Measurements from ENCODE around the gene TSPAN12.

The TSPAN12 gene

DNA sequence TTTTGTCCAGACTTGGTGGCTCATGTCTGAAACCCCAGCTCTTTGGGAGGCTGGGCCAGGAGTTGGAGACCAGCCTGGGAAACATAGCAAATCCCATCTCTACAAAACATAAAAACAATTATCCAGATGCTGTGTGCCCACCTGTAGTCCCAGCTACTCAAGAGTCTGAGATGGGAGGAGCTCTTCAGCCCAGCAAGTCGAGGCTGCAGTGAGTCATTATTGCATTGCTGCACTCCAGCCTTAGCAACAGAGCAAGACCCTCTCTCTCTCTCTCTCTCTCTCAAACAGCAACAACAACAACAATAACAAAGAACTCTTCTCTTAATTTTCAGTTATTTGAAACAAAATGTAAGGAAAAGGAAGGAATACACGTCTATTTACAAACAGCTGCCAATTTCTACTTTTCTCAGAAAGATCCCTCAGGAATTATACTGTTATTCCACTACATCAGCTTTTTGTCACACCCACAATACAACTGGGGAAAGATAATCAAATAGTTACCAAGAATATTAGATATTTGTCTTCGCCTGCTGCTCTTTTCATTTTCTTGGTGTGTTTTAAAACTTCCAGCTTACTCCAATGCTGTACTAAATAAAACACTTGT, 5.1 kb upstream of the TSPAN12 start:
- Mint-ChIP-seq H3K27ac (no peak overlapping the region), H3K4me3 (no peak overlapping the region), H3K4me1 (ENCODE audit: low read depth) (no peaks in the 10 kb centered on the region), H3K36me3 (no peaks in the 10 kb centered on the region), H3K9me3 (ENCODE audit: low read depth) (no peaks in the 10 kb centered on the region), H3K27me3 (peaks cover 46% of the 10 kb centered on the region)

DNA sequence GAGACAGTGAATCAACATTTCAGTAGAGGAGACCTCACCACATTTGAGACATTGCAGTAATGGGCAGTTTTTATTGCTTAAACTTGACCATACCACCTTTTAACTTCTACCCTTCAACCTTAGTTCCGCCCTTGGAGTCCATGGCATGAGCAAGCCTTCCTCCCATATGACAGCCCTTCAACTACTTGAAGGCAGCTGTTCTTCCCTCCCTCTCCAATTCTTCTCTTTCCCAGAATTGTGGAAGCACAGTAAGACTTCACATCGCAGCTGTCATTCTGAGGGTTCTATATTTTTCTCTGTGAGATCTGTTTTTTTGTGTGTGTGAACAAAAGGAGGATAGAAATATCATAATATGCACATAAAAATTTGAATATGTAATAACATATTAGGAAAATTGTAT, 2.2 kb upstream of the TSPAN12 start:
- no peak overlapping the region for H3K27ac Mint-ChIP-seq
- H3K4me1 Mint-ChIP-seq (ENCODE audit: low read depth) = peaks cover 9% of the 10 kb centered on the region
- no peaks in the 10 kb centered on the region for H3K36me3 Mint-ChIP-seq
- peaks cover 49% of the 10 kb centered on the region for H3K27me3 Mint-ChIP-seq
- H3K9me3 Mint-ChIP-seq (ENCODE audit: low read depth) = no peaks in the 10 kb centered on the region
- H3K4me3 Mint-ChIP-seq = no peak overlapping the region

DNA sequence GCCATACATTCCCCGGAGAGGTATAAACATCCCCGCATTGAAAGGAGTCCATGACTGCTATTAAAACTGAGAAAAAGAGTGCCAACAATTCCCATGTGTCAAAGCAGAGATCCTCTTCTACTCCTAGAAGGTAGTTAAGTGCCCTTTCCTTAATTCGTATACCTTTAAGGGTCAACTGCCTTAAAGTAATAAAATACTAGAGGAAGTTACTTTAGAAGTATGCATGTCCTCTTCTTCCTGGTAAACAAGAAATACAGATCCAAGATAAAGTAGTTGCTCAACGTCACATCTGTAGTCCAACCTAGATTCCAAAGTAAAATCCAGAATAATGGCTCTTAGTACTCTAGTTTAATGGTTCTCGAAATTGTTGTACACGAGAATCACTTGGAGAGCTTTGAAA, 1.5 kb upstream of the TSPAN12 start:
- Mint-ChIP-seq H3K4me3 (no peak overlapping the region), H3K36me3 (no peaks in the 10 kb centered on the region), H3K27ac (no peak overlapping the region), H3K4me1 (ENCODE audit: low read depth) (peaks cover 9% of the 10 kb centered on the region), H3K27me3 (peaks cover 53% of the 10 kb centered on the region), H3K9me3 (ENCODE audit: low read depth) (no peaks in the 10 kb centered on the region)

DNA sequence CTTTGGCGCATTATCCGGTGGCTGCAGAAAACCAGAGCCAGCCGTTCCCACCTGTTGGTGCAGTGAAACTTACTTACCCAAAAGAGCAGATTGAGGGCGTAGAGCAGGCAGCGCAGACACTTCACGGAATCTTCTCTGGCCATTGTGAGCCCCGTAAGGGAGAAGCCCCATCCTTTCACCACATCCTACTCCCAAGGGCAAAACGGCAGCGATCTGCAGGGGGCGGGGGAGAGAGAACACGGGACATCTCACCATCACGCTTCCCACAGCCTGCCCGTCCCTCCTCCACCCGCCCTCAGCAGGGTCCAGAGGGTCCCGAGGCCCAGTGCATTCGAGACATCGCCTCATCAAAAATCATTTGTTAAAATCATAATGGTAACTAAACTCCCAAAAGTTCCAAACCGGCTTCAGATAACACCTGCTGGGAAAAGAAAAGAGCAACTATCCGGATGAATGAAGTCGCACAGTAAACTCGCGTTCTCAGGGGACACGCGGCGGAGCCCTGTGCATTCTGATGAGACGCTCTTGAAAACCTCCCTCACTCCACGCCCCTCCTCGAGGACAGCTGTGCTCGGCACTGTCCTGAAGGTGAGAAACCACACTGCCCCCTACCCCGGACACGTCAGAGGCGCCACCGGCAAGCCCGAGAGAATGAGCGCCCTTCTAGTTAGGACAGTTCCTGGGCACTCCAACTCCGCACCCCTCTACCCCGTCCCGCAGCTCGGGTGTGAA, 1.2 kb downstream of the TSPAN12 start:
- Mint-ChIP-seq H3K9me3 (ENCODE audit: low read depth) (no peaks in the 10 kb centered on the region), H3K4me1 (ENCODE audit: low read depth) (peaks cover 9% of the 10 kb centered on the region), H3K4me3 (peak overlapping the region; percentile 89), H3K27me3 (peaks cover 50% of the 10 kb centered on the region), H3K36me3 (no peaks in the 10 kb centered on the region), H3K27ac (no peak overlapping the region)

DNA sequence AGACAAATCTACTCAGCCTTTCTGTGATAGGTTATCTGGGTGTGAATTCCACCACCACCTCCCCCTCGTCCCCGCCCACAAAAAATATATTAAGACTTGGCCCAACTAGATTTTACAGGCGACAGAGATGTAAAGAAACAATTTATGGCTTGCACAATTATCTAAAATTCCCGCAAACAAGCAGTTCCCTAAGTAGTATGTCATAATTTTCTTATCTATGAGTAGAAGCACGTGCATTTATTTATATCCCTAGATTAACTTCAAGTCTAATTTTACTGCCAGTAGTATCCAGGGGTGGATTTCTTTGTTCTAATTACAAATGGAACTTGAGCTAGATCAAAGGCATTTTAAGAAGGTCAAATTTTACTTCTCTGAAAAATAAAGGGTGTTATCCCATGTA, 1.7 kb downstream of the TSPAN12 start:
- Mint-ChIP-seq H3K36me3 (no peaks in the 10 kb centered on the region), H3K27me3 (peaks cover 48% of the 10 kb centered on the region), H3K9me3 (ENCODE audit: low read depth) (no peaks in the 10 kb centered on the region), H3K27ac (no peak overlapping the region), H3K4me3 (peak overlapping the region; percentile 89), H3K4me1 (ENCODE audit: low read depth) (peaks cover 9% of the 10 kb centered on the region)

DNA sequence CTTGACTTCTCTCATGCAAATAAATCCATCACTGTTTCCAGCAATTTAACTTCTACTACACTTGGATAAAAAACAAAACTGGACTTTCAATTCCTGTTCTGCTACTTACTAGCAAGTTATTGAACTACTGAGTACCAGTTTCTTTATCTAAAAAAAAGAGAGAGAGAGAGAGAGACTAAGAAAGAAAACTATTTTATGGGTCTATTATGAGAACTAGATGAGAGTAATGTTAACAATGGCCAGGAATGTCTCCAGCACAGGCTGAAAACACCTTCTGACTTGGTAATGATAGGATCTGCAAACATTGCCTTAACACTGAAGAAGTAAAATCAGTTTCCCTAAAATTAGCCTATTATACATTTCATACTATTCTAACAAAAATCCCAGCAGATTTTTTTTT, 5.2 kb downstream of the TSPAN12 start:
- Mint-ChIP-seq H3K4me1 (ENCODE audit: low read depth) (peaks cover 9% of the 10 kb centered on the region), H3K36me3 (no peaks in the 10 kb centered on the region), H3K27ac (no peak overlapping the region), H3K9me3 (ENCODE audit: low read depth) (no peaks in the 10 kb centered on the region), H3K4me3 (no peak overlapping the region), H3K27me3 (peaks cover 31% of the 10 kb centered on the region)

DNA sequence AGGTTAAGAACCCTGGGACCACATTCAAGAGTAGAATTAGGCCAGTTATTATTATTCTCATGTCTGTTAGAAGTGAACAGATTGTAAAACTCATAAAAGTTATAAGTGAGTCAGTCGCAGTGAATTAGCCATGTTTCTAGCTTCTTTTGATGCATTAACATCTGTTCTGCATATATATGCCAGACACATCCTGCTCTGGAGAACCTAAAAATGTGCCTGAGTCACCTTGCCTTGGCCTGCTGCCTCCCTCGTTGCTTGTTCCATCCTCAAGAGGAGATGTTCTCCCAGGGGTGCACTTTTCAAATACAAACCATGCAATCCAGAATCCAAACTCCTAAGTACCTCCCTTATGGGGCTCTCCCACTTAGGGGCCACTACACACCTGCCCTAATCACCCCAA, 14.8 kb downstream of the TSPAN12 start:
- H3K4me3 Mint-ChIP-seq = no peak overlapping the region
- peaks cover 3% of the 10 kb centered on the region for H3K27me3 Mint-ChIP-seq
- H3K27ac Mint-ChIP-seq = no peak overlapping the region
- no peaks in the 10 kb centered on the region for H3K36me3 Mint-ChIP-seq
- H3K9me3 Mint-ChIP-seq (ENCODE audit: low read depth) = peaks cover 3% of the 10 kb centered on the region
- no peaks in the 10 kb centered on the region for H3K4me1 Mint-ChIP-seq (ENCODE audit: low read depth)

DNA sequence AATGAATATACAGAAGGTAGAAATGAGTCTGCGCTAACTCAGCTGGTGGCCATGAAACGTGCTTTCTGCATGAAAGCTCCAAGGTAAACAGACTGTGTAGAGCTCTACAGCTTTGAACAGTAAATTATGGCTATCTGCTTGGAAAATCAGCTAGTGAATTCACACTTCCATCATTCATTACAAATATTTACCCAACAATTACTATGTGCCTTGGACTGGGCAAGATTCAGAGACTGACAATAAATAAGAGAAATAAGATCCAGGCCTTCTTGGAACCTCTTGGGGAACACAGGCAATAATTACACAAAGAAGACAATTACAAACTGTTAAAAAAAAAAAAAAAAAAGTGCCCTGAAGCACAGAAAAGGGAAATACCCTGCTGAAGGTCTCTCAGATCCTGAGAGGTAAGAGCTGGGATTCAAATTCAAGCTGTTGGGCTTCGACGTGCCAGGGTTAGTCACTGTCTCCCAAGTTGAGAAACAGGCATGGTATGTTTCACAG, 15.8 kb downstream of the TSPAN12 start:
- Mint-ChIP-seq H3K27me3 (no peaks in the 10 kb centered on the region), H3K9me3 (ENCODE audit: low read depth) (peaks cover 3% of the 10 kb centered on the region), H3K4me3 (no peak overlapping the region), H3K27ac (no peak overlapping the region), H3K36me3 (no peaks in the 10 kb centered on the region), H3K4me1 (ENCODE audit: low read depth) (no peaks in the 10 kb centered on the region)

- no peak overlapping the region for H3K27ac Mint-ChIP-seq
These were observed 16.3 kb downstream of the TSPAN12 start for GRCh38 chr7:120841608-120842007.

GRCh38 chr7:120838281-120838682, 19.7 kb downstream of the TSPAN12 start:
- Mint-ChIP-seq H3K4me1 (ENCODE audit: low read depth) (no peaks in the 10 kb centered on the region), H3K9me3 (ENCODE audit: low read depth) (no peaks in the 10 kb centered on the region), H3K27me3 (peaks cover 5% of the 10 kb centered on the region), H3K36me3 (no peaks in the 10 kb centered on the region), H3K4me3 (no peak overlapping the region), H3K27ac (no peak overlapping the region)

More at GRCh38 chr7:120841608-120842007, 16.3 kb downstream of the TSPAN12 start:
- H3K9me3 Mint-ChIP-seq (ENCODE audit: low read depth) = peaks cover 3% of the 10 kb centered on the region
- no peaks in the 10 kb centered on the region for H3K36me3 Mint-ChIP-seq
- H3K27me3 Mint-ChIP-seq = no peaks in the 10 kb centered on the region
- no peak overlapping the region for H3K4me3 Mint-ChIP-seq
- H3K4me1 Mint-ChIP-seq (ENCODE audit: low read depth) = no peaks in the 10 kb centered on the region

DNA sequence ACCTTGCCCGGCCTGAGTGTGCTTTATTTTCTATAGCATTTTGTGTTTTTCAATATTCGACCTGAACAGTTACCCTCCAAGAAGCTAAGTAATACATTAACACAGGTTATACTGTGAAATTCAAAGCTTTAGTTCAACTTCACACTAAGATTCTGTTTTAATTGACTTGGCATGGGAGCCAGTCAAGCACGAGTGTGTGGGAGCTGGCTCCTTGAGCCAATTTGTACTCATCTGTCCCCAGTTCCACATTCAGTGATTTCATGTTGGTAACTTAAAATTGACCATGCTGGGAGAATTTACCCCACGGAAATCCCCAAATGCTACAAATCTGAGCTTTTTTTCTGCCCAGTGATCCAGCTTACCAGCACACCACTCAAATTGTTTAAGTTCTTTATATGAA, 20.3 kb downstream of the TSPAN12 start:
- no peak overlapping the region for H3K4me3 Mint-ChIP-seq
- H3K27ac Mint-ChIP-seq = no peak overlapping the region
- H3K4me1 Mint-ChIP-seq (ENCODE audit: low read depth) = no peaks in the 10 kb centered on the region
- H3K9me3 Mint-ChIP-seq (ENCODE audit: low read depth) = no peaks in the 10 kb centered on the region
- no peaks in the 10 kb centered on the region for H3K36me3 Mint-ChIP-seq
- peaks cover 5% of the 10 kb centered on the region for H3K27me3 Mint-ChIP-seq

- H3K27me3 Mint-ChIP-seq = peaks cover 5% of the 10 kb centered on the region
- no peaks in the 10 kb centered on the region for H3K4me1 Mint-ChIP-seq (ENCODE audit: low read depth)
- H3K27ac Mint-ChIP-seq = no peak overlapping the region
- no peaks in the 10 kb centered on the region for H3K9me3 Mint-ChIP-seq (ENCODE audit: low read depth)
- no peaks in the 10 kb centered on the region for H3K36me3 Mint-ChIP-seq
- H3K4me3 Mint-ChIP-seq = no peak overlapping the region
These were observed 21.3 kb downstream of the TSPAN12 start for GRCh38 chr7:120836556-120837115.

DNA sequence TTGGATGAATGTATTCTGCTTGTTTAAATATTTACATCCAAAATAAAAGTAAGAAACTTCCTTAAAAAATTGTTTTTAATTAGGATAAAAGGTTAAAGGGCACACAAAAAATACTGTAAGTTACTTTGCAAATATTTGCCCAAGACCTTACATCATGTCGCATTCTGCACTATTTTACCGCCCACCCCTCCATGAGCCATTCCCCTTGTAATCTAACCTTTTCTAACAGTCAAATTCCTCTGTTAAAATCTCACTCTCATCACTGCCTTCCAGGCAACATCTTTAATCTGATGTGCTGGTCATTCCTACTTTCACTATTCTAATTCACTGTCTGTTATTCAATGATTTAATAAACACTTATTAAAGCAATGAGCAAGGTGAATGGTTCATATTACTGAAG, 23.2 kb downstream of the TSPAN12 start:
- no peaks in the 10 kb centered on the region for H3K36me3 Mint-ChIP-seq
- H3K4me1 Mint-ChIP-seq (ENCODE audit: low read depth) = no peaks in the 10 kb centered on the region
- peaks cover 6% of the 10 kb centered on the region for H3K9me3 Mint-ChIP-seq (ENCODE audit: low read depth)
- H3K27me3 Mint-ChIP-seq = peaks cover 15% of the 10 kb centered on the region
- H3K4me3 Mint-ChIP-seq = no peak overlapping the region
- H3K27ac Mint-ChIP-seq = no peak overlapping the region

DNA sequence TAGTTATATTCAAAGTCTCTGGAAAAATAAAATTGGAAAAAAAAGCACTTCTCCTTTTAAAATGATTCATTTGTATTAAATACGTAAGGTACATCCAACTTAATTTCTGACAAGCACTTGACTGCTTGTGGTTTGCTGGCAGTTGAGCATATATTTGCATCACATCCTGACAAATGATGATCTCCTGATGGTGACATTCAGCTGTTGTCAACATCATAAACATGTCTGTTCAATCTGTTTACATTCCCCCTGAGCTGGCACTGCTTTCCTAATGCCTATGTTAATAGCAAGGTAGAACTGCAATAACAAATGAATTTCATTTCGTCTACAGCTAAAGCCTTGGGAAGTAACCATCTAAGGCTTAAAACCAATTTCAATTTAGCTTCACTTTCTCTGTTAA, 24.4 kb downstream of the TSPAN12 start:
- Mint-ChIP-seq H3K27me3 (peaks cover 15% of the 10 kb centered on the region), H3K27ac (no peak overlapping the region), H3K9me3 (ENCODE audit: low read depth) (peaks cover 6% of the 10 kb centered on the region), H3K4me1 (ENCODE audit: low read depth) (no peaks in the 10 kb centered on the region), H3K36me3 (no peaks in the 10 kb centered on the region), H3K4me3 (no peak overlapping the region)

DNA sequence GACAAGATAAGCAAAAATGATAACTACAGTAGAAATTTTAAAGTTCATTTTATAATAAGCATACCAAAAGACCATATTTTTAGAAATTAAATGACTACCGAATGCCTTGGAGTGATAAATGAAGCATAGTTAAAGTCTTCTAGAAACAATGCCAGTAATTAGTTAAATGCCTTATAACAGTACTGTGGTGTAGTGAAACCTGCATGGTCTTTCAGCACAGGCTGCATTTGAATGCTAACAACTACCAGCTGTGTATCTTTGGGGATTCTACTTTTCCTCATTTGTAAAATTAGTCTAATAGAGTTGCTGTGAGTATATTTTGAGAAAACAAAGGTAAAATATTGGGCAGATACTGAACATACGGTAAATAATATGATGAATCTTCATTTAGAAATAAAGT, 25.1 kb downstream of the TSPAN12 start:
- no peaks in the 10 kb centered on the region for H3K4me1 Mint-ChIP-seq (ENCODE audit: low read depth)
- peaks cover 21% of the 10 kb centered on the region for H3K27me3 Mint-ChIP-seq
- H3K36me3 Mint-ChIP-seq = no peaks in the 10 kb centered on the region
- peaks cover 6% of the 10 kb centered on the region for H3K9me3 Mint-ChIP-seq (ENCODE audit: low read depth)
- no peak overlapping the region for H3K4me3 Mint-ChIP-seq
- no peak overlapping the region for H3K27ac Mint-ChIP-seq

Measured in activated naive CD8-positive, alpha-beta T cell (primary cell).